ENCODE measurements around the gene ANKMY1.

Gene ANKMY1

GRCh38 chr2:240579071-240579762 lies 21.4 kb upstream of the ANKMY1 start:
- DNase-seq, result no peak

DNA sequence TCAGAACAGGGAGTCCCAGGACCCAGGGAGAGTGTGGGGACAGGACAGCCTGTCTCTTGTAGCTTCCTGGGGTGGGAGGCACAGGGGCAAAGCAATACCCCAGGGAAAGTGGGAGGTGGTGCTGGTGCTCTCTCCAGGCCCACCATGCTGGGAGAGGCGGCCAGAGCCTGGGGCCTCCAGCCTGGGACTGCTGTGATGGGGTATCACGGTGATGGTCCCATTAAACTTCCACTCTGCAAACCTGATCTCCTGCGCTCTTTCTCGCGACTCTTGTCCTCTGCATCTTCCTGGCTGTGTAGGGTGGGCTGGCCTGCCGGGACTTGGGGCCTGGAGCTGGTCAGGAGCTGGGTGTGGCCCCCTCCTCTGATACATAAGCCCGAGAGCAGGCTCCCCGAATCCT lies 20.7 kb upstream of the ANKMY1 start:
- DNase-seq, result no peak

DNA sequence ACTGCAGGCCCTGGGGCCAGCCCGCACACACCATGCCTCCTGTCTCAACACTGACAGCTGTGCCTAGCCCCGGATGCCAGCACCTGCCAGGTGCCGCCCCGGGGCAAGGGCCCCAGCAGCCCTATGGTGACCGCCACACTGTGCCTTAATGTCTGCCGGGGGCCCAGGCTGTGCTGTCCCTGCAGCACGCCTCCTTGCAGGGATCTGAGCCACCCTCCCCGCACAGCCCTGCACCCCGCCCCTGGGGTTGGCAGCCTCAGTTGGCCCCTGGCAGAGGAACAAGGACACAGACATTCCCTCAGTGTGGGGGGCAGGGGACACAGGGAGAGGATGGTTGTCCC lies 20.3 kb upstream of the ANKMY1 start:
- no peak for DNase-seq

GRCh38 chr2:240577281-240578109 lies 19.7 kb upstream of the ANKMY1 start:
- no peak for DNase-seq

GRCh38 chr2:240576436-240577205 lies 18.8 kb upstream of the ANKMY1 start:
- no peak for DNase-seq

- no peak for DNase-seq
These were observed 18.2 kb upstream of the ANKMY1 start for GRCh38 chr2:240576036-240576435.

DNA sequence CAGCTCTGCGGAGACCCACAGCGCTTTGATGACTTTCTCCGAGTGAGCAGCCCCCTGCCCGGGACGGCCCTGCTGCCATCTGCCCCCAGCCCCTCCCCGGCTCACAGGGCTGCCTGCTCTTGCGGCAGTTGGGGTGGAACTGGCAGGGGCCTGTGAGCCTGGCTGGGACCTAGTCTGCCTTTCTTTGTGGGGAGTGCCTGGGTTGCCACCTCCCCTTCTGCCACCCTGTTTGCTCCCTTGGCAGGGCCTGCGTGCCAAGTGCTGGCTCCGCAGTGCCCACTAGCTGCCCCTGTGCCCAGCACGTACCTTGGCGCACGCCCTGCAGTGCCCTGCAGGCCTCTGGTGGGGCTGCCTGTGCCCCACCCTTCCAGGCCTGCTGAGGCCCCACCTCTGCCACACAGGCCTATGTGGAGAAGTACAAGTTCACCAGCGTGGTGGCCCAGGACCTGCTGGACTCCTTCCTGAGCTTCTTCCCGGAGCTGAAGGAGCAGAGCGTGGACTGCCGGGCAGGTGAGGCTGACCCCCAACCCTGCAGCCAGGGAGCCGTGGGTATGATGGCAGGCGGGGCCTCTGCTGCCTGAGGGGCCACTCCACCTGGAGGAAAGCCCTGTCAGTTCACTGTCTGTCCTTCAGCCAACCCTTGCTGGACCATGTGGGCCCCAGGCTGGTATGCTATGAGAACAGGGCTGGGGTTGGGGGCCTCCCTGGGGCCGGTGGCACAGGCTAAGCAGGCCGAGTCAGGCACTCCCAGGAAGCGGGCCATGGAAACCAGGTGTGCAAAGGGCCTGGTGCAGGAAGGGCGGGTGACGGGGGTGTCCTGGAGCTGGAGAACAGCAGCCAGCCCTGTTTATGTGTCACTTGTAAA lies 17.5 kb upstream of the ANKMY1 start:
- DNase-seq, result no peak

GRCh38 chr2:240574386-240575100 lies 16.8 kb upstream of the ANKMY1 start:
- DNase-seq, result no peak

GRCh38 chr2:240573516-240574385 lies 16.0 kb upstream of the ANKMY1 start:
- no peak for DNase-seq

DNA sequence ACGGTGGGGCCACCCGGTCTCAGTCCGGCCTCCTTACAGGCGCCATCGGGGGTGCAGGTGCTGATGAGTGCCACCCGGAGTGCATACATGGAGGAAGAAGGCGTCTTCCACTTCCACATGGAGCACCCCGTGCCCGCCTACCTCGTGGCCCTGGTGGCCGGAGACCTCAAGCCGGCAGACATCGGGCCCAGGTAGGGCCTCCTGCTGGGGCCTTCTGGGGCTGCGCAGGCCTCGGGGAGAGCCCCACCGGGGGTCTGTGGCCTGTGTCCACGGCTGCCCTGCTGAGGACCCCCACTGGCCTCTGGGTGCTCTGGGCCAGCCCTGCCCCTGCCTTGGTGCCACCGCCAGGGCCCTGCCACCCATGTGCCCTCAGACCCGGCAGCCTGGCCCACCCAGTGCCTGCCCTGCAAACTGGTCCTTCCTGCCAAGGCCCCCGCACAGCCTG lies 15.3 kb upstream of the ANKMY1 start:
- no peak for DNase-seq

DNA sequence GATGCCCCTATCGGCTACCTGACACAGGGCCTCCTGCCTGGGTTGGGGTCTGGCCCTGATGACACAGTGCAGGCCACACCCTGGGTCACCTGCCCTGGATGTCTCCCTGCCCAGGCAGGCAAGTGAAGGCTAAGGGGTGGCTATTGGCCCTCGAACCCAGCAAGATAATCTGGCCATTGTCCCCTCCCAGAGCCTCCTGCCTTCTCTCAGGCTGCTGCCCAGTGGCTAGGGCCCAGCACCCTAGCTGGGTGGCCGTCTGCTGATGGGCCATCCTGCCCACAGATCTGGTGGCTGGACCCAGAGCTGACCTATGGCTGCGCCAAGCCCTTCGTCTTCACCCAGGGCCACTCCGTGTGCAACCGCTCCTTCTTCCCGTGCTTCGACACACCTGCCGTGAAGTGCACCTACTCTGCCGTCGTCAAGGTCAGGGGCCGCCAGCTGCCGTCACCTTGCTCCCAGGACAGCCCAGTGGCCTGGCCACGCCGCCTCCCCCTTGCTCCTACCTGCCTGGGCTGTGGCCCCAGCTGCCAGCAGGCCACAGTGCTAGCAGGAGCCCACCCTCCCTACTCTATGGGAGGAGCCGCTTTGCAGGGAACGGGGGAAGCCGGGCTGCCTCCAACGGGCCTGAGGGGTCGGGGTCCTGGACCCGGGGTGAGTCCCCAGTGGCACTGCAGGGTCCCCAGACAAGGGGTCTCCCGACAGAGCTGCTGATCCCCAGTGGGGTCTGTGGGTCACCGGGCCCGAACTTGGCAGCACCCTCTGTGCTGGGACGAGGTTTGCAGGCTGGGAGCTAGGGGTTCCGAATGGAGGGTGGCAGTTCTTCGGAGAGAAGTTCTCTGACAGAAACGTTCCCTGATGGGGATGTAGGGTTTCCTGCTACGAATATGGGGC lies 14.6 kb upstream of the ANKMY1 start:
- DNase-seq, result no peak

DNA sequence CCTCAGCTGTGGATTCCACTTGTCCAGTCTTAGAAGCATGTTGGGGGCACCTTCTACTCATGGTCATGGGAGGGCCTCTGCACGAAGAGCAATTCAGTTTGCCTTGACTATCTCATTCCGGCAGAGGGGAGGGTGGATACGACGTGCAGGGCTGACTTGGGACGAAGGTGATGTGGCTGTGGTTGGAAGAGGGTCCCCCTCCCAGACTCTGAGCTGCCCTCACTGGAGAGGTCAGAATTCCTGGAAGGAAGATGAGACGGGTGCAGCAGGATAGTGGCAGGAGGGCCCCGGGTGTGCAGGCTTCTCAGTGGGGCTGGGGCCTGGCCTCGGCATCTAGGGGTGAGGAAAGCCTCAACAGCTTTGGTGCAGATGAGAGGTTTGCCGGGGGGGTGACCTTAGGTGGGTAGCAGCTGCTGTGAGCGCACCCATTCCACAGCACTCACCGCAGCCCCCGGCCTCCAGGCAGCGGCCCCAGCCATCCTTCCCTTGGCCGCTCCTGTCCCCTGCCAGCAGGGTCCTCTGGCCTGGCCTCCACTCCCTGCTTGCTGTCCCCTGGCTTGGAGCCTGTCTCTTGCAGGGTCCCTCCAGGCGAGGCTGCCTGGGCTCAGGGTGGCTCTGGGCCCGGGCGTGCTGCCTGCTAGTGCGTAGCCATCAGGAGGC lies 13.7 kb upstream of the ANKMY1 start:
- no peak for DNase-seq

DNA sequence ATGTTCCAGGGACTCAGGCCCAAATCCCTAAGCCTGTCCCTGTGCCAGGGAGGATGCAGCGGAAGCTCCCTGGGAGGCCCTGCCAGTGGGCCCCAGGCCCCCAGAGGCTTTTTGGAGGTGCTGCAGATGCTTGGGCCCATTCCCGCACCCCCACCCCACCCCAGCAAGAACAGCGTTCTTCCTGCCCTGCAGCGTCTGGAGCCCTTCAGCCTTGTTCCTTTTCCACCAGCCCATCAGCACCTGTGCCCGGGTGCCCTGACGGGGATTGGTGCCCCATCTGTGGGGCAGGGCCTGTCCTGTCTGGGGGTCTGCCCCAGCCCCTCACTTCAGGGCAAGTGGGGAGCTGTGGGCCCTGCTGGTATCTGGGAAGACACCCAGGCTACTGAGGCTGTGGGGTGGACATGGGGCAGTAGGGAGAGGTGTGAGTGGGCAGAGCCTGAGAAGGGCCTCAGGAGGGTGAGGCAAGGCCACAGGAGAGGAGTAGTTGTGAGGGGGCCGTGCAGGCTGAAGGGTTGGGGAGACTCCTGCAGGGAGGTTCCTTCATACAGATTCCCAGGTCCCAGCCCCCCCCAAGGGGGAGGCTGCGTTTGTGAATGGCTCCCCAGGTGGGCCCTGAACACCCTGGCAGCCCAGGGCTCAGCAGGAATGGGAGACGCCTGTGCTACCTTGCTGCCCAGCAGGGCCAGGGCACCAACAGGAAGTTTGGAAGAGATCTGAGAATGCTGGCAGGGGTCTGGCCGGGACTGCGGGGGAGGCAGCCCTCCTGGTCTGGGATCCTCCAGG lies 12.9 kb upstream of the ANKMY1 start:
- DNase-seq, result no peak

GRCh38 chr2:240569998-240570530 lies 12.3 kb upstream of the ANKMY1 start:
- DNase-seq, result no peak

- DNase-seq, result no peak
These were observed 11.8 kb upstream of the ANKMY1 start for GRCh38 chr2:240569523-240569997.

GRCh38 chr2:240568678-240569522 lies 11.1 kb upstream of the ANKMY1 start:
- DNase-seq, result peak; percentile 18
